ENCODE data around the gene SDK2.

The SDK2 gene

GRCh38 chr17:73498886-73499554, 145.2 kb downstream of the SDK2 start:
- FAIRE-seq = no peak
- no peak for DNase-seq (ENCODE audit: insufficient read length, low spot score)
- no peak for TF ChIP-seq POLR2A (IDR thresholded peaks at IDR 0.05; ENCODE audit: low read depth, low read length)

GRCh38 chr17:73498176-73498575, 146.1 kb downstream of the SDK2 start:
- no peak for DNase-seq (ENCODE audit: insufficient read length, low spot score)
- no peak for TF ChIP-seq POLR2A (IDR thresholded peaks at IDR 0.05; ENCODE audit: low read depth, low read length)
- FAIRE-seq = no peak

- TF ChIP-seq POLR2A (IDR thresholded peaks at IDR 0.05; ENCODE audit: low read depth, low read length) = no peak
- no peak for FAIRE-seq
- no peak for DNase-seq (ENCODE audit: insufficient read length, low spot score)
Measured at GRCh38 chr17:73497721-73498120, 146.5 kb downstream of the SDK2 start.

GRCh38 chr17:73496232-73496631, 148.0 kb downstream of the SDK2 start:
- DNase-seq (ENCODE audit: insufficient read length, low spot score) (no peak), FAIRE-seq (no peak)
- no peak for TF ChIP-seq POLR2A (IDR thresholded peaks at IDR 0.05; ENCODE audit: low read depth, low read length)

GRCh38 chr17:73495641-73496040, 148.6 kb downstream of the SDK2 start:
- no peak for TF ChIP-seq POLR2A (IDR thresholded peaks at IDR 0.05; ENCODE audit: low read depth, low read length)
- FAIRE-seq (no peak), DNase-seq (ENCODE audit: insufficient read length, low spot score) (no peak)

- TF ChIP-seq POLR2A (IDR thresholded peaks at IDR 0.05; ENCODE audit: low read depth, low read length) = no peak
- DNase-seq (ENCODE audit: insufficient read length, low spot score) (no peak), FAIRE-seq (no peak)
Measured at GRCh38 chr17:73494950-73495349, 149.3 kb downstream of the SDK2 start.

GRCh38 chr17:73493956-73494926, 150.0 kb downstream of the SDK2 start:
- no peak for TF ChIP-seq POLR2A (IDR thresholded peaks at IDR 0.05; ENCODE audit: low read depth, low read length)
- no peak for DNase-seq (ENCODE audit: insufficient read length, low spot score)
- no peak for FAIRE-seq

- FAIRE-seq = no peak
- no peak for DNase-seq (ENCODE audit: insufficient read length, low spot score)
- no peak for TF ChIP-seq POLR2A (IDR thresholded peaks at IDR 0.05; ENCODE audit: low read depth, low read length)
Measured at GRCh38 chr17:73492821-73493814, 151.1 kb downstream of the SDK2 start.

- DNase-seq (ENCODE audit: insufficient read length, low spot score) (no peak), FAIRE-seq (no peak)
- TF ChIP-seq POLR2A (IDR thresholded peaks at IDR 0.05; ENCODE audit: low read depth, low read length) = no peak
Measured at GRCh38 chr17:73492125-73492820, 152.0 kb downstream of the SDK2 start.

GRCh38 chr17:73491648-73492047, 152.6 kb downstream of the SDK2 start:
- DNase-seq (ENCODE audit: insufficient read length, low spot score) = no peak
- no peak for TF ChIP-seq POLR2A (IDR thresholded peaks at IDR 0.05; ENCODE audit: low read depth, low read length)
- FAIRE-seq = no peak

- FAIRE-seq = no peak
- DNase-seq (ENCODE audit: insufficient read length, low spot score) = no peak
- TF ChIP-seq POLR2A (IDR thresholded peaks at IDR 0.05; ENCODE audit: low read depth, low read length) = no peak
Measured at GRCh38 chr17:73490851-73491250, 153.4 kb downstream of the SDK2 start.

- no peak for DNase-seq (ENCODE audit: insufficient read length, low spot score)
- no peak for TF ChIP-seq POLR2A (IDR thresholded peaks at IDR 0.05; ENCODE audit: low read depth, low read length)
- no peak for FAIRE-seq
Measured at GRCh38 chr17:73489991-73490390, 154.3 kb downstream of the SDK2 start.

GRCh38 chr17:73489333-73489732, 154.9 kb downstream of the SDK2 start:
- no peak for FAIRE-seq
- TF ChIP-seq POLR2A (IDR thresholded peaks at IDR 0.05; ENCODE audit: low read depth, low read length) = no peak
- DNase-seq (ENCODE audit: insufficient read length, low spot score) = no peak
